Erythroblast (primary cell): ENCODE measurements around the gene MRPS18A.
"Not testable (repeated sequence)": the region's sequence is repeated elsewhere in the genome, so short reads cannot be mapped to it uniquely, and the experiment has no call there.

Experiments used
- DNase-seq, 2 experiments: peaks; one replicate each; lab custom pipeline; 2025; lab: John Stamatoyannopoulos, UW
- GATA1 ChIP-seq: IDR thresholded peaks from 2 replicates; pipeline ENCODE4 v1.6.1; 2011; ENCODE audit warnings: low read depth, mild to moderate bottlenecking, control low read depth, low read length, moderate library complexity
- POLR2A ChIP-seq: IDR thresholded peaks from 2 replicates; pipeline ENCODE4 v1.6.1; 2011; ENCODE audit warnings: mild to moderate bottlenecking, low read length

MRPS18A gene

DNA sequence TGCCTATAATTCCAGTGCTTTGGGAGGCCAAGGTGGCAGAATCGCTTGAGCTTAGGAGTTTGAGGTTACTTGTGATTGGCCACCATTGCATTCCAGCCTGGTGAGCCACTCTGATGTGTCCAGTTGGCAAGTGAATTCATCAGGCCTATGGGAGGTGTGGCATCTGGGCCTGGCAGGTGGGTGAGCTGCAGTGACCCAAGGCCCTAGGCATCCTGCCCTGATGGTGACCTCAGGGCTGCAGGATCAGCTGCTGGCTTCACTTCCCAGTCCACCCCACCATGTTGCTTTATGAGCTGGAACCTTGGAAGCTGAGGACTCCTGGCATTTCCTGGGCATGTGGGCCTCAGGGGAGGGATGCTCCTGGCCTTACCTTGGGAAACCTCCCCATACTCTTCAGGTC lies 22.2 kb downstream of the MRPS18A start:
- DNase-seq: no peak
- TF ChIP-seq GATA1: no peak
- no peak for TF ChIP-seq POLR2A

DNA sequence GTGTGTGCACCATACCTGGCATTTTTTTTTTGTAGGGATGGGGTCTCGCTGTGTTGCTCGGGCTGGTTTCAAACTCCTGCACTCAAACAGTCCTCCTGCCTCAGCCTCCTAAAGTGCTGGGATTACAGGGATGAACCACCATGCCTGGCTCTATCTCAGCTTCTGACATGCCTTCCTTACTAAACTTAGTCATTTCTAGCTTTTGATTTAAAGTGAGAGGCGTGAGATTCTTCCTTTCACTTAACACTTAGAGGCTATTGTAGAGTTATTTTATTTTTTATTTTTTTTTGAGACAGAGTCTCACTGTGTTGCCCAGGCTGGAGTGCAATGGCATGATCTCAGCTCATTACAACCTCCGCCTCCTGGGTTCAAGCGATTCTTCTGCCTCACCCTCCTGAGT lies 24.6 kb downstream of the MRPS18A start:
- DNase-seq: not testable (repeated sequence)

DNA sequence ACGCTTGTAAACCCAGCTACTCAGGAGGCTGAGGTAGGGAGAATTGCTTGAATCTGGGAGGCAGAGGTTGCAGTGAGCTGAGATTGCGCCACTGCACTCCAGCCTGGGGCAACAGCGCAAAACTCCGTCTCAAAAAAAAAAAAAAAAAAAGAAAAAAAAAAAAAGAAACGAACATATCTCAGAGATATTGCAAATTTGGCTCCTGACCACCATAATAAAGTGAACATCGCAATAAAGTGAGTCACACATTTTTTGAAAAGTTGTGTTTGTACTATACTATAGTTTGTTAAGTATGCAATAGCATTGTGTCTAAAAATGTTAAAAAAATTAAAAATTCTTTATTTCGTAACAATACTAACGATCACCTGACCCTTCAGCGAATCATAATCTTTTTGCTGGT lies 29.4 kb downstream of the MRPS18A start:
- no peak for DNase-seq
- TF ChIP-seq POLR2A: no peak
- no peak for TF ChIP-seq GATA1

DNA sequence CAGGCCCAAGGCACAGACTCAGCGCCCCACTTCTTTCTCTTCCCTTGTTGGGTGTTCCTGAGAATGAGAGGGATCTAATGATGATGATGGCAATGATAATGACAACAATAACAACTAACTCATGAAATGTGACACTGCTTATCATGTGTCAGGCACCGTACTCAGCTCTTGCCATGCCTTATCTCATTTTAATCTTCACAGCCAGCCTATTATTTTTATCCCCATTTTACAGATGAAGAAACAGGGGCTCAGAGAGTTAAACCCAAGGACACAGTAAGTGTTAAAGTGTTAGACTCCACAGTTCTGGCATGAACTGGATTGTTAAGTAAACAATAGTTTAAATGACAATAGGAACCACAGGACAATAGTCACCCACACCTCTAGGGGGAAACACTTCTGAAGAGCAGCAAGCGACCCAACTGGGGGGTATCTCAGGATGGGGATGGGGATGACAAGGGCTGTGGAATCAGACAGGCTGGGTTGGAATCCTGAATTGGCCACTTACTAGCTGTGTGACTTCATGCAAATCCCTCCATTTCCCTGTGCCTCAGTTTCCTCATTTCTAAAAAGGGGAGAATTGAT lies 30.3 kb downstream of the MRPS18A start:
- TF ChIP-seq POLR2A (no peak), GATA1 (no peak)
- DNase-seq: no peak

DNA sequence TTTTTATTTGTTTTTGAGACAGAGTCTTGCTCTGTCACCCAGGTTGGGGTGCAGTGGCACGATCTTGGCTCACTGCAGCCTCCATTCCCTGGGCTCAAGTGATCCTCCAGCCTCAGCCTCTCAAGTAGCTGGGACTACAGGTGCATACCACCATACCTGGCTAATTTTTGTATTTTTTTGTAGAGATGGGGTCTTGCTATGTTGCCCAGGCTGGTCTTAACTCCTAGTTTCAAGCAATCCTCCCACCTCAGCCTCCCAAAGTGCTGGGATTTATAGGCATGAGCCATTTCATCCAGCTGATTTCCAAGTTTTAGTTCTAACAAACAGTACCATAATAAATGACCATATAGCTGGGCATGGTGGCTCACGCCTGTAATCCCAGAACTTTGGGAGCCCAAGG lies 34.8 kb downstream of the MRPS18A start:
- not testable (repeated sequence) for DNase-seq

DNA sequence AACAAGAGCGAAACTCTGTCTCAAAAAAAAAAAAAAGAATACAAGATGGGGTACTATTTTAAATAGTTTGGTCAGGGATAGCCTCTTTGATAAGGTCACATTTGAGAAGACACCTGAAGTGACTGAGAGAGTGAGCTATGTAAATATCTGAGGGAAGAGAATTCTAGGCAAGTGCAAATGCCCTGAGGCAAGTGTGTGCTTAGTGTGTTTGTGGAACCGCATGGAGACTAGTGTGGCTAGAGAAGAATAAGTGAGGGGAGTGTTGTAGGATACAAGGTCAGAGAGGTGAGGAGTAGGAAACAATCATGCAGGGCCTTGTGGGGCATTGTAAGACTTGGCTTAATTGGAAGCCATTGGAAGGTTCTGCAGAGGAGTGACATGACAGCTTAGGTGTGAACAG lies 39.3 kb downstream of the MRPS18A start:
- no peak for DNase-seq
- TF ChIP-seq POLR2A (no peak), GATA1 (no peak)

DNA sequence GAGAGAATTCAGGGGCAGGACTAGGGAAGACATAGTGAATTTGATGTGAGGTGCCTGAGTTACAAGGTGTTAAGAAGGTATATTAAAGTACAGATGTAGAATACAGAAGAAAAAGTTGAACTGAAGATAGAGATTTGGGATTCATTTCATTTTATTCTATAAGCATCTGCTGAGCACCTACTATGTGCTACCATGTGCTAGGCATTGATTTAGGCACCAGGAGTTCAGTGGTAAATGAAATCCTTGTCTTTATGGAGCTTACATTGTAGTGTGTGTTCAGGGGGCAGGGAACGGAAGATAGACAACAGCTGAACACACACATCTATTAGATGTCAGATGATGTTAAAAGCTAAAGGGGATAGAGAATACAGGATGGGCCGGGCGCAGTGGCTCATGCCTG lies 40.0 kb downstream of the MRPS18A start:
- DNase-seq: no peak
- no peak for TF ChIP-seq POLR2A
- no peak for TF ChIP-seq GATA1

DNA sequence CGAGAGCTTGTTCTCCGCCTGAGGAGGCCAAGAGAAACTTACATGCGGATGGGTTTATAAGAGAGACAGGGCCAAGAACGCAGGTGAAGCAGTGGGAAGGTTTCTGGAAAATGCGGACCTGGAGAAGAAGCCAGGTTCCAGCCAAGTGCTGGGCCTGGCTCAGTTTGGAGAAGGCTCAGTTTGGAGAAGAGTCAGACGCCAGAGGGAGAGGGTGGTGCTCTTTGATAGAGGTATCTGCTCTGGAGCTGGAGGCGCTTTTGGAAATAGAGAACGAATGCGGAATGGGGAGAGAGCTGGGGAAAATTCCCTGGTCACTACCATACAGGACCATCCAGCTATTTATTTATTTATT lies 42.0 kb downstream of the MRPS18A start:
- TF ChIP-seq POLR2A: no peak
- TF ChIP-seq GATA1: no peak
- DNase-seq: no peak

DNA sequence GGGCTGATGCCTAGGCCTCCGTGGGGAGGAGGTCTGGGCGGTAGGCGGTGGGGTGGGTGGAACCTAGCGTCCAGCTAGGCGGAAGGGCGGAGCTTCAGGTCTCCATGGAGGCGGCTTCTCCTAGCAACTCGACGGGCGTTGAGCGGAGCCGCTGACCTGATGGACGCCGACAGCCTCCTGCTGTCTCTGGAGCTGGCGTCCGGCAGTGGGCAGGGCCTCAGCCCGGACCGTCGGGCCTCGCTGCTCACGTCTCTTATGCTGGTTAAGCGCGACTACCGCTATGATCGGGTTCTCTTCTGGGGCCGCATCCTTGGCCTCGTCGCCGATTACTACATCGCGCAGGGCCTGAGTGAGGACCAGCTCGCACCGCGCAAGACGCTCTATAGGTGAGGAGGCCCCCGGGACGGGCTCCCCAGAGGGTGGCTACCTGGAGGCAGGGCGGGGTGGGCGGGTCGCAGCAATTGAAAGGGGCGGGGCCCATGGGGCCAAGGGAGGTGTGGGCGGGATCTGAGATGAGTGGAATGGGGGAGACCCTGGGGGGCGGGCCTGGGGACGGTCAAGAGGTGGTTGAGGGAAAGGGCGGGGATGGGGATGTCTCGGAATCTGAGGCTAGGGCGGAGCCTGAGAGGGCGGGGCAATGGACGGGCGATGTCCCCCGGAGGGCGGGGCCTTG lies 42.5 kb downstream of the MRPS18A start, which contains the start of gene RSPH9:
TSS of gene RSPH9 (plus strand) at position 97 of the 673 bp plus-strand sequence. CDS start at position 160, 63 bp downstream.
- TF ChIP-seq POLR2A: no peak
- no peak for TF ChIP-seq GATA1
- peak; percentile 71 to 79 for DNase-seq

DNA sequence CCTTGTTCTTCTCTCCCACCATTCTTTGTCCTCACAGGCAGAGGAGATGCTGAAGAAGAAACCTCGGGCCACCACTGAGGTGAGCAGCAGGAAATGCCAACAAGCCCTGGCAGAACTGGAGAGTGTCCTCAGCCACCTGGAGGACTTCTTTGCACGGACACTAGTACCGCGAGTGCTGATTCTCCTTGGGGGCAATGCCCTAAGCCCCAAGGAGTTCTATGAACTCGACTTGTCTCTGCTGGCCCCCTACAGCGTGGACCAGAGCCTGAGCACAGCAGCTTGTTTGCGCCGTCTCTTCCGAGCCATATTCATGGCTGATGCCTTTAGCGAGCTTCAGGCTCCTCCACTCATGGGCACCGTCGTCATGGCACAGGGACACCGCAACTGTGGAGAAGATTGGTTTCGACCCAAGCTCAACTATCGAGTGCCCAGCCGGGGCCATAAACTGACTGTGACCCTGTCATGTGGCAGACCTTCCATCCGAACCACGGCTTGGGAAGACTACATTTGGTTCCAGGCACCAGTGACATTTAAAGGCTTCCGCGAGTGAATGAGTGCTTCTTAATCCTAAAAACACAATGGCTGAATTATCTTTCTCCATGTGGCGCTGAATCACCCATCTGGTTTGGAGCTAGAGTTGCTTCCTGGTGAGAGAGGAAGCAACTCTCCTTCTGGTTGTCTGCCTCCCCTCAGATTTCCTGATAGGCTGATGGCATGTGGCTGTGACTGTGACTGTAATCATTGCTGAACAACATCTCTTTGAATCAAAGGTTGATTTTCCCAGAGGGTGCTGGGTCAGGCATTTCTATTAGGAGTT lies 47.4 kb downstream of the MRPS18A start:
- DNase-seq: no peak
- TF ChIP-seq GATA1: no peak
- no peak for TF ChIP-seq POLR2A

DNA sequence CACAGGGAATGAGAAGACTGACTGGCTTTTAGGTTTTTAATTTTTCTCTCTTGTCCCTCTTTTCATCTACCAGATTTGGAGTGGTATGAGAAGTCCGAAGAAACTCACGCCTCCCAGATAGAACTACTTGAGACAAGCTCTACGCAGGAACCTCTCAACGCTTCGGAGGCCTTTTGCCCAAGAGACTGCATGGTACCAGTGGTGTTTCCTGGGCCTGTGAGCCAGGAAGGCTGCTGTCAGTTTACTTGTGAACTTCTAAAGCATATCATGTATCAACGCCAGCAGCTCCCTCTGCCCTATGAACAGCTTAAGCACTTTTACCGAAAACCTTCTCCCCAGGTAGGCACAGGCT lies 51.3 kb downstream of the MRPS18A start:
- TF ChIP-seq GATA1 (no peak), POLR2A (no peak)
- DNase-seq: peak in 1 of 2 experiments; percentile 53

DNA sequence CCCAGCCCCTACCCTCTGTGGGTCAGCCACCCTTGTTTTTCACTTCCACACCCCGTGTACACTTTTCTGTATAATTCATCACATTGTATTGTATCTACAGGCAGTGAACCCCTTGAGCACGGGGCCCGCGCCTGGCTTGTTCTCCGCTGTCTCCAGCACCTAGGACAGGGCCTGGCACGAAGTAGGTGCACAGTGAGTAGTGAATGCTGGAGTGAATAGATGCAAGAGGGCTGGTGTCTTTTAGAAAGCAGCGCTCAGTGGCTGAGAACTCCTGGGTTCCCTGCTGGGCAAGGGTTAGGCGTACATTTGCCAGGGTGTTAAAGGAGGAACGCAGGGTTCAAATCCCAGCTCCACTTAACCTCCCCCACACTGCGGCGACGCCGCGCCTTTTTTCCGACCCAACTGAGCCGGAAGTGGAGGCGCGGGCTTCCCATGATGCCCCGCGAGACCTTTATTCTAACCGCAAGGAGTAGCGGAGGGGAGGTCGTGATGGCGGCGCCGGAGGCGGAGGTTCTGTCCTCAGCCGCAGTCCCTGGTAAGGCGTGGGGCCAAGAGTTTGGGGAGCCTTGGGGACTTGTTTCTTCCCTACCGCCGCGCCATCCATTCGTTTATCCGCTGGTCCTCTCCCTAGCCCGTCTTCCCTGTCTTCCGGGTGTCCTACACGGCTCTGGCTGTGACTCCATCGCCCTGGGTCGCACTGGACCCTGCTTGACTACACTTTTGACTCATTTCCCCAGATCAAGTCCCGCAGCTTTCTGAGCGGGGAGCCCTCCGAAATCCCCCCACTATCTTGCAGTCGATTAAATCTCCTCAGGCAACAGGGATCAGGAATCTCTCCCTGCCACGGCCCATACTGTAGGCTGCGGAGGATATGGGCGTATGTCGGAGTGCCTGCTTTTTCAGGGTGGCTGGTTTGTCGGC lies 51.9 kb downstream of the MRPS18A start, which contains the start of gene MAD2L1BP:
TSS of gene MAD2L1BP (plus strand) at position 454 of the 921 bp plus-strand sequence. CDS start at position 490, 36 bp downstream.
- TF ChIP-seq GATA1 (no peak), POLR2A (peak; percentile 96)
- peak; percentile 86 to 88 for DNase-seq

DNA sequence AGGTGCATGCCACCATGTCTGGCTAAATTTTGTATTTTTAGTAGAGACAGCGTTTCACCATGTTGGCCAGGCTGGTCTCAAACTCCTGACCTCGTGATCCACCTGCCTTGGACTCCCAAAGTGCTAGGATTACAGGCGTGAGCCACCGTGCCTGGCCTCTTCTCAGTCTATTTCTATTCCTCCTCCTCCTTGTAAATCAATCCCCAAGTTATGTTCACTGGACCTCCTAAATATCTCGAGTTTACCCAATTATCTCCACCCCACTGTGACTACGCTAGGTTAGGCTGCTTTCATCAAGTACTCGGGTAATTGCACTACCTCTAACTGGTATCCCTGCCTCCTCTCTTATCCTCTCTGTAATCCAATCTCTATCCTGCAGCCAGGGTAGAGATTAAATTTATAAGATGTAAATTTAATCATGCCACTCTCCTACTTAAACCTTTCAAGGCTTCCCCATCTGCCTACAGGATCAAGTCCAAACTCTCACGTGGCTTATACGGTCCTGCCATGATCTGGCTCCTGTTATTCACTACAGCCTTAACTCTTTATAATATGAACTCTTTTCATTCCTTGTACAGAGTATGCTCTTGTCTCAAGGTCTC lies 52.8 kb downstream of the MRPS18A start:
- TF ChIP-seq POLR2A: no peak
- no peak for TF ChIP-seq GATA1
- DNase-seq: no peak

DNA sequence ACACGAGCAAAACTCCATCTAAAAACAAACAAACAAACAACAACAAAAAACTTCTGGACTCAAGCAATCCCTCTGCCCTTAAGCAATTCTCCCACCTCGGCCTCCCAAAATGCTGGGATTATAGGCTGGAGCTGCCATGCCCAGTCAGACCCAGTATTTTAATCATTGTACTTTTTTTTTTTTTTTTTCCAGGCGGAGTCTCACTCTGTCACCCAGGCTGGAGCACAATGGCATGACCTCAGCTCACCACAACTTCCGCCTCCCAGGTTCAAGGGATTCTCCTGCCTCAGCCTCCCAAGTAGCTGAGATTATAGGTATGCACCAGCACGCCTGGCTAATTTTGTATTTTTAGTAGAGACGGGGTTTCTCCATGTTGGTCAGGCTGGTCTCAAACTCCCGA lies 54.6 kb downstream of the MRPS18A start:
- DNase-seq: not testable (repeated sequence)
